ENCODE data around the gene KSR2.

DNA sequence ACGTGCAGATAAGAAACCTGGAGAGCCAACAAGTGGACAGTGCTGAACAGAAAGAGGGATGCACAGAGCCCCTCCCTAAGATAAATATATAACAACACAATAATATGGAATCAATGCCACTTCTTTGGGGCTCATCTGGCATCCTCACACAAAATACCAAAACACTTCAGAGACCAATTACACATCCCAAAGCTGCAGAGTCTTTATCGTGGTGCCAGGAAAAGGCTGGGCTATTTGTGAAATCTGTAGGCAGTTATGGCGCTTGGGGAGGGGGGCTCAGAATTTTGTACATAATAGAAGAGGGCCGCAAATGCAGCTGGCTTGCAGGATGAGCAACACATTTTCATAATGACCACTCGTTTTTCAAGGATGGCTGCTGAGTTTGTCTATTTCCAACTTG is 446.9 kb downstream of the KSR2 start:
- TF ChIP-seq, protein P1, sequence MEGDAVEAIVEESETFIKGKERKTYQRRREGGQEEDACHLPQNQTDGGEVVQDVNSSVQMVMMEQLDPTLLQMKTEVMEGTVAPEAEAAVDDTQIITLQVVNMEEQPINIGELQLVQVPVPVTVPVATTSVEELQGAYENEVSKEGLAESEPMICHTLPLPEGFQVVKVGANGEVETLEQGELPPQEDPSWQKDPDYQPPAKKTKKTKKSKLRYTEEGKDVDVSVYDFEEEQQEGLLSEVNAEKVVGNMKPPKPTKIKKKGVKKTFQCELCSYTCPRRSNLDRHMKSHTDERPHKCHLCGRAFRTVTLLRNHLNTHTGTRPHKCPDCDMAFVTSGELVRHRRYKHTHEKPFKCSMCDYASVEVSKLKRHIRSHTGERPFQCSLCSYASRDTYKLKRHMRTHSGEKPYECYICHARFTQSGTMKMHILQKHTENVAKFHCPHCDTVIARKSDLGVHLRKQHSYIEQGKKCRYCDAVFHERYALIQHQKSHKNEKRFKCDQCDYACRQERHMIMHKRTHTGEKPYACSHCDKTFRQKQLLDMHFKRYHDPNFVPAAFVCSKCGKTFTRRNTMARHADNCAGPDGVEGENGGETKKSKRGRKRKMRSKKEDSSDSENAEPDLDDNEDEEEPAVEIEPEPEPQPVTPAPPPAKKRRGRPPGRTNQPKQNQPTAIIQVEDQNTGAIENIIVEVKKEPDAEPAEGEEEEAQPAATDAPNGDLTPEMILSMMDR (IDR thresholded peaks at IDR 0.05): no peak
- no peak for TF ChIP-seq POLR2A (IDR thresholded peaks at IDR 0.05)

Data from ovary (tissue), 3 donors.